22Rv1 (cell line): ENCODE data around the gene RDH14.

Source experiments
- CTCF ChIP-seq: fragments of 450-650 bp; IDR thresholded peaks from 2 replicates; pipeline ENCODE4 v1.5.1; 2017; ENCODE audit warnings: mild to moderate bottlenecking
- ZFX ChIP-seq: fragments of 450-650 bp; IDR thresholded peaks from 2 replicates; pipeline ENCODE4 v1.6.1; 2017; ENCODE audit warnings: antibody characterized with exemption, borderline replicate concordance

GRCh38 chr2:18548621-18549020 lies 11.8 kb downstream of the RDH14 start:
- TF ChIP-seq CTCF (no peak), ZFX (no peak)
